HEK293 (cell line): ENCODE results near the gene OPN1SW.

Source experiments
- CTCF ChIA-PET: fragments of 350-600 bp; formaldehyde crosslinking; extraction: SDS; loops from one replicate; lab custom pipeline; 2021; ENCODE audit warnings: antibody characterized with exemption; lab: Yijun Ruan, JAX
- POLR2A ChIA-PET: fragments of 300-600 bp; formaldehyde crosslinking; extraction: SDS; loops from one replicate; lab custom pipeline; 2020; ENCODE audit warnings: antibody characterized with exemption, inconsistent platforms; lab: Yijun Ruan, JAX
- H3K27ac ChIP-seq: fragments of 200-500 bp; sonication (Bioruptor generic); 2 replicates; pipeline ENCODE4 v1.5.1; 2014; ENCODE audit warnings: low read depth, low read length, control low read depth, inconsistent platforms; ENCODE audit errors: extremely low read depth
- H3K36me3 ChIP-seq, 2 experiments: fragments of 200-500 bp in 1 of 2; sonication (Bioruptor generic) in 1 of 2; 1 replicate in 1 of 2; 2 replicates in 1 of 2; pipeline ENCODE4 v1.5.1; 2014 to 2017; ENCODE audit warnings: inconsistent platforms in 2 of 2, low read length in 2 of 2; ENCODE audit not compliant: control insufficient read depth in 2 of 2, insufficient read depth in 1 of 2
- H3K4me1 ChIP-seq: fragments of 200-500 bp; sonication (Bioruptor generic); 2 replicates; pipeline ENCODE4 v1.5.1; 2014; ENCODE audit warnings: mild to moderate bottlenecking, low read length, inconsistent platforms; ENCODE audit not compliant: control insufficient read depth, insufficient read depth
- H3K4me3 ChIP-seq: 2 replicates; pipeline ENCODE4 v1.5.1; 2011; ENCODE audit warnings: low read depth, mild to moderate bottlenecking, control low read depth, low read length, moderate library complexity
- H3K9me3 ChIP-seq: fragments of 200-500 bp; sonication (Bioruptor generic); 2 replicates; pipeline ENCODE4 v1.5.1; 2014; ENCODE audit warnings: low read depth, low read length, inconsistent platforms; ENCODE audit not compliant: control insufficient read depth, insufficient read depth
- EGR2 ChIP-seq: fragments of 450-650 bp; formaldehyde crosslinking; IDR thresholded peaks from 2 replicates; pipeline ENCODE4 v1.5.1; 2016; ENCODE audit warnings: low read depth, missing biosample characterization, missing genetic modification characterization
- ELK4 ChIP-seq: IDR thresholded peaks from 2 replicates; pipeline ENCODE4 v1.6.1; 2011; ENCODE audit warnings: mild to moderate bottlenecking, low read depth, low read length, borderline replicate concordance
- IKZF3 ChIP-seq: fragments of 450-650 bp; IDR thresholded peaks from 2 replicates; pipeline ENCODE4 v1.5.0; 2018; ENCODE audit warnings: missing biosample characterization, mild to moderate bottlenecking, missing genetic modification characterization, moderate library complexity
- KLF10 ChIP-seq: fragments of 450-650 bp; IDR thresholded peaks from 2 replicates; pipeline ENCODE4 v1.5.1; 2018; ENCODE audit warnings: missing biosample characterization, mild to moderate bottlenecking, missing genetic modification characterization
- KLF16 ChIP-seq: fragments of 450-650 bp; formaldehyde crosslinking; IDR thresholded peaks from 2 replicates; pipeline ENCODE4 v1.5.1; 2017; ENCODE audit warnings: missing biosample characterization, missing genetic modification characterization
- OVOL3 ChIP-seq: fragments of 450-650 bp; formaldehyde crosslinking; IDR thresholded peaks from 2 replicates; pipeline ENCODE4 v1.5.1; 2016; ENCODE audit warnings: missing biosample characterization, missing genetic modification characterization
- SCRT2 ChIP-seq: fragments of 450-650 bp; formaldehyde crosslinking; IDR thresholded peaks from 2 replicates; pipeline ENCODE4 v1.5.1; 2016; ENCODE audit warnings: missing biosample characterization, missing genetic modification characterization
- ZBTB17 ChIP-seq: fragments of 450-650 bp; formaldehyde crosslinking; IDR thresholded peaks from 2 replicates; pipeline ENCODE4 v1.5.1; 2016; ENCODE audit warnings: missing biosample characterization, missing genetic modification characterization
- ZBTB21 ChIP-seq: fragments of 450-650 bp; formaldehyde crosslinking; IDR thresholded peaks from 2 replicates; pipeline ENCODE4 v1.5.1; 2017; ENCODE audit warnings: missing biosample characterization, missing genetic modification characterization
- ZBTB26 ChIP-seq: fragments of 450-650 bp; formaldehyde crosslinking; optimal IDR thresholded peaks from 2 replicates; pipeline ENCODE3; 2016; ENCODE audit warnings: missing biosample characterization, mild to moderate bottlenecking, missing genetic modification characterization
- ZBTB7A ChIP-seq: fragments of 450-650 bp; formaldehyde crosslinking; IDR thresholded peaks from 2 replicates; pipeline ENCODE4 v1.5.1; 2016; ENCODE audit warnings: low read depth, missing biosample characterization, missing genetic modification characterization
- ZFP41 ChIP-seq: fragments of 450-650 bp; formaldehyde crosslinking; IDR thresholded peaks from 2 replicates; pipeline ENCODE4 v1.5.1; 2016; ENCODE audit warnings: missing biosample characterization, missing genetic modification characterization, borderline replicate concordance
- ZNF112 ChIP-seq: fragments of 450-650 bp; formaldehyde crosslinking; IDR thresholded peaks from 2 replicates; pipeline ENCODE4 v1.5.0; 2017; ENCODE audit warnings: missing biosample characterization, missing genetic modification characterization
- ZNF121 ChIP-seq: fragments of 450-650 bp; formaldehyde crosslinking; IDR thresholded peaks from 2 replicates; pipeline ENCODE4 v1.5.1; 2016; ENCODE audit warnings: missing biosample characterization, missing genetic modification characterization
- ZNF155 ChIP-seq: fragments of 450-650 bp; formaldehyde crosslinking; IDR thresholded peaks from 2 replicates; pipeline ENCODE4 v1.5.1; 2016; ENCODE audit warnings: missing biosample characterization, missing genetic modification characterization
- ZNF184 ChIP-seq: fragments of 450-650 bp; IDR thresholded peaks from 2 replicates; pipeline ENCODE4 v1.5.1; 2018; ENCODE audit warnings: missing biosample characterization, mild to moderate bottlenecking, missing genetic modification characterization
- ZNF239 ChIP-seq: fragments of 450-650 bp; formaldehyde crosslinking; IDR thresholded peaks from 2 replicates; pipeline ENCODE4 v1.5.1; 2016; ENCODE audit warnings: missing biosample characterization, missing genetic modification characterization
- ZNF24 ChIP-seq: fragments of 450-650 bp; formaldehyde crosslinking; IDR thresholded peaks from 2 replicates; pipeline ENCODE4 v1.5.1; 2016; ENCODE audit warnings: missing biosample characterization, missing genetic modification characterization
- ZNF335 ChIP-seq: fragments of 450-650 bp; formaldehyde crosslinking; conservative IDR thresholded peaks from 2 replicates; pipeline ENCODE4 v1.5.1; 2016; ENCODE audit warnings: missing biosample characterization, missing genetic modification characterization
- ZNF366 ChIP-seq: fragments of 450-650 bp; formaldehyde crosslinking; conservative IDR thresholded peaks from 2 replicates; pipeline ENCODE4 v1.5.1; 2016; ENCODE audit warnings: missing biosample characterization, missing genetic modification characterization
- ZNF394 ChIP-seq: fragments of 450-650 bp; formaldehyde crosslinking; IDR thresholded peaks from 2 replicates; pipeline ENCODE4 v1.5.1; 2016; ENCODE audit warnings: missing biosample characterization, missing genetic modification characterization, mild to moderate bottlenecking, moderate library complexity, borderline replicate concordance
- ZNF580 ChIP-seq: fragments of 450-650 bp; formaldehyde crosslinking; IDR thresholded peaks from 2 replicates; pipeline ENCODE4 v1.5.1; 2016; ENCODE audit warnings: missing biosample characterization, missing genetic modification characterization
- ZNF610 ChIP-seq: fragments of 450-650 bp; formaldehyde crosslinking; IDR thresholded peaks from 2 replicates; pipeline ENCODE4 v1.5.1; 2016; ENCODE audit warnings: missing biosample characterization, missing genetic modification characterization, borderline replicate concordance
- ZNF639 ChIP-seq: fragments of 450-650 bp; formaldehyde crosslinking; IDR thresholded peaks from 2 replicates; pipeline ENCODE4 v1.5.1; 2016; ENCODE audit warnings: missing biosample characterization, missing genetic modification characterization
- ZNF660 ChIP-seq: fragments of 450-650 bp; IDR thresholded peaks from 2 replicates; pipeline ENCODE4 v1.5.1; 2018; ENCODE audit warnings: missing biosample characterization, mild to moderate bottlenecking, missing genetic modification characterization
- ZNF664 ChIP-seq: fragments of 450-650 bp; formaldehyde crosslinking; IDR thresholded peaks from 2 replicates; pipeline ENCODE4 v1.5.1; 2016; ENCODE audit warnings: missing biosample characterization, missing genetic modification characterization
- ZNF692 ChIP-seq: fragments of 450-650 bp; formaldehyde crosslinking; IDR thresholded peaks from 2 replicates; pipeline ENCODE4 v1.5.1; 2016; ENCODE audit warnings: missing biosample characterization, missing genetic modification characterization
- ZNF747 ChIP-seq: fragments of 450-650 bp; formaldehyde crosslinking; IDR thresholded peaks from 2 replicates; pipeline ENCODE4 v1.5.1; 2016; ENCODE audit warnings: missing biosample characterization, missing genetic modification characterization
- ZSCAN23 ChIP-seq: fragments of 450-650 bp; formaldehyde crosslinking; IDR thresholded peaks from 2 replicates; pipeline ENCODE4 v1.5.1; 2016; ENCODE audit warnings: missing biosample characterization, missing genetic modification characterization

OPN1SW gene

GRCh38 chr7:128739048-128739962 is 36.3 kb downstream of the OPN1SW start, which contains the start of gene CALU (continued):
- peak; percentile 96 for TF ChIP-seq ZBTB26
- TF ChIP-seq ZNF747 (tag by site-specific recombination), result no peak
- peak; percentile 68; the same call in 1 of the 2 replicates for TF ChIP-seq KLF16
- no peak for TF ChIP-seq OVOL3
- no peak for TF ChIP-seq ZNF184 (tag by site-specific recombination)
- no peak for TF ChIP-seq ZNF664 (tag by site-specific recombination)
- TF ChIP-seq ZBTB7A (tag by site-specific recombination), result 0 out of 2 replicates have a peak, but pooled peaks have one; percentile 51
- peak; percentile 98 for TF ChIP-seq IKZF3
- TF ChIP-seq SCRT2 (tag by site-specific recombination), result no peak
- TF ChIP-seq KLF10, result 0 out of 2 replicates have a peak, but pooled peaks have one; percentile 38
- peak; percentile 82 for TF ChIP-seq ZNF335 (tag by site-specific recombination)
- TF ChIP-seq ZNF639 (tag by site-specific recombination), result 0 out of 2 replicates have a peak, but pooled peaks have one; percentile 11
- TF ChIP-seq ZNF121, result 0 out of 2 replicates have a peak, but pooled peaks have one; percentile 10
- TF ChIP-seq ZNF24 (tag by site-specific recombination), result peak; percentile 39; the same call in 1 of the 2 replicates

GRCh38 chr7:128738570-128739047 is 37.0 kb downstream of the OPN1SW start:
- POLR2A ChIA-PET, result interaction anchor here (0.7 to 2.3 kb wide), 10 partner anchors 14 to 317 kb away, joined by 3 to 8 read pairs (median 4); partner anchors contain the start of genes ATP6V1F, CCDC136 and TNPO3
- CTCF ChIA-PET, result interaction anchor here (0.7 to 1.1 kb wide), 3 partner anchors 8 to 73 kb away, joined by 3 read pairs; no protein-coding TSS in a partner anchor
- H3K27ac ChIP-seq, result peak overlapping the region; percentile 62
- H3K9me3 ChIP-seq, result no peaks in the 10 kb centered on the region
- H3K4me1 ChIP-seq, result peaks cover 3% of the 10 kb centered on the region; the same call in 1 of the 2 replicates
- peak overlapping the region; percentile 89 for H3K4me3 ChIP-seq
- no peaks in the 10 kb centered on the region for H3K36me3 ChIP-seq
- no peak for TF ChIP-seq IKZF3
- TF ChIP-seq ELK4, result no peak
- no peak; the same call in 1 of the 2 replicates for TF ChIP-seq ZNF692 (tag by site-specific recombination)
- TF ChIP-seq ZNF239, result no peak
- TF ChIP-seq ZBTB21, result peak; percentile 29; the same call in 1 of the 2 replicates
- TF ChIP-seq ZBTB17 (tag by site-specific recombination), result peak; percentile 65; the same call in 1 of the 2 replicates
- TF ChIP-seq EGR2, result no peak
- 0 out of 2 replicates have a peak, but pooled peaks have one; percentile 13 for TF ChIP-seq ZNF580 (tag by site-specific recombination)
- TF ChIP-seq ZNF747 (tag by site-specific recombination), result no peak
- TF ChIP-seq ZNF155 (tag by site-specific recombination), result no peak
- TF ChIP-seq ZNF660, result peak; percentile 53; the same call in 1 of the 2 replicates
- TF ChIP-seq ZNF610 (tag by site-specific recombination), result no peak
- no peak for TF ChIP-seq ZNF184 (tag by site-specific recombination)
- no peak for TF ChIP-seq ZFP41 (tag by site-specific recombination)
- no peak for TF ChIP-seq ZNF639 (tag by site-specific recombination)
- no peak for TF ChIP-seq ZSCAN23 (tag by site-specific recombination)
- no peak for TF ChIP-seq ZNF112 (tag by site-specific recombination)
- peak; percentile 23; the same call in 1 of the 2 replicates for TF ChIP-seq ZNF394 (tag by site-specific recombination)
- peak; percentile 37; the same call in 1 of the 2 replicates for TF ChIP-seq ZNF366 (tag by site-specific recombination)
